ENCODE measurements around the gene FAM131B. TPM values are rescaled to one million over a fixed set of nuclear protein-coding genes. Genes with fewer than 3 reads are reported as not detected.

FAM131B gene
- total RNA-seq, 1 experiment from 2014 or later = 0.22 TPM

- H3K4me1 ChIP-seq = no peaks in the 10 kb centered on the region
- DNase-seq = no peak
Observed at GRCh38 chr7:143315776-143316175, 46.7 kb downstream of the FAM131B start, which contains the start of gene CLCN1. TSS of gene CLCN1 (plus strand) at chr7:143316111. CDS start at chr7:143316213, 102 bp downstream.

GRCh38 chr7:143314127-143314526, 48.4 kb downstream of the FAM131B start:
- H3K27ac ChIP-seq = no peak overlapping the region
- H3K9me3 ChIP-seq (replicated peaks) = no peaks in the 10 kb centered on the region
- DNase-seq = no peak
- H3K36me3 ChIP-seq = no peaks in the 10 kb centered on the region
- H3K4me1 ChIP-seq = no peaks in the 10 kb centered on the region
- H3K27me3 ChIP-seq = no peaks in the 10 kb centered on the region
- no peak overlapping the region for H3K4me3 ChIP-seq

More at GRCh38 chr7:143315776-143316175, 46.7 kb downstream of the FAM131B start, which contains the start of gene CLCN1:
- no peak within 1 kb of the TSS for H3K27ac ChIP-seq
- H3K9me3 ChIP-seq (replicated peaks) = no peaks in the 10 kb centered on the region
- no peak within 1 kb of the TSS for H3K4me3 ChIP-seq
- H3K36me3 ChIP-seq = no peaks in the 10 kb centered on the region
- no peaks in the 10 kb centered on the region for H3K27me3 ChIP-seq

GRCh38 chr7:143308632-143309031, 53.9 kb downstream of the FAM131B start:
- Histone ChIP-seq H3K27me3 (no peaks in the 10 kb centered on the region), H3K27ac (no peak overlapping the region), H3K4me3 (no peak overlapping the region), H3K36me3 (peaks cover 44% of the 10 kb centered on the region), H3K9me3 (replicated peaks) (no peaks in the 10 kb centered on the region), H3K4me1 (no peaks in the 10 kb centered on the region)
- DNase-seq = no peak

- Histone ChIP-seq H3K36me3 (peaks cover 72% of the 10 kb centered on the region), H3K4me3 (no peak overlapping the region), H3K4me1 (no peaks in the 10 kb centered on the region), H3K27ac (no peak overlapping the region), H3K9me3 (replicated peaks) (no peaks in the 10 kb centered on the region), H3K27me3 (no peaks in the 10 kb centered on the region)
- peak in 1 of 2 experiments; percentile 50 for DNase-seq
Observed at GRCh38 chr7:143305423-143306070, 57.0 kb downstream of the FAM131B start.

GRCh38 chr7:143304938-143305337, 57.6 kb downstream of the FAM131B start:
- no peaks in the 10 kb centered on the region for H3K4me1 ChIP-seq
- H3K27me3 ChIP-seq = no peaks in the 10 kb centered on the region
- no peak for DNase-seq
- no peaks in the 10 kb centered on the region for H3K9me3 ChIP-seq (replicated peaks)
- H3K36me3 ChIP-seq = peaks cover 78% of the 10 kb centered on the region
- no peak overlapping the region for H3K4me3 ChIP-seq
- no peak overlapping the region for H3K27ac ChIP-seq

- Histone ChIP-seq H3K27me3 (no peaks in the 10 kb centered on the region), H3K4me1 (no peaks in the 10 kb centered on the region), H3K9me3 (replicated peaks) (no peaks in the 10 kb centered on the region), H3K27ac (no peak overlapping the region), H3K4me3 (no peak overlapping the region), H3K36me3 (peaks cover 88% of the 10 kb centered on the region)
- DNase-seq = no peak
Observed at GRCh38 chr7:143303733-143304132, 58.8 kb downstream of the FAM131B start.

Other genes with a start within 250 kb of the FAM131B start
- not detected in 2 replicates for gene PIP, start 230.6 kb downstream of the FAM131B start, total RNA-seq (2014; rRNA removed; shearing (Covaris generic))
- not detected in 2 replicates for gene TAS2R39, start 179.3 kb downstream of the FAM131B start, total RNA-seq (2014; rRNA removed; shearing (Covaris generic))
- gene TAS2R40, start 140.7 kb downstream of the FAM131B start, total RNA-seq (2014; rRNA removed; shearing (Covaris generic)) = not detected in 2 replicates
- gene GSTK1, start 99.3 kb downstream of the FAM131B start, total RNA-seq (2014; rRNA removed; shearing (Covaris generic)) = 35.2 and 35.6 TPM in 2 replicates
- 0.97 and 2.5 TPM in 2 replicates for gene TMEM139, start 77.8 kb downstream of the FAM131B start, total RNA-seq (2014; rRNA removed; shearing (Covaris generic))
- gene CASP2, start 74.4 kb downstream of the FAM131B start, total RNA-seq (2014; rRNA removed; shearing (Covaris generic)) = 36.6 and 39.1 TPM in 2 replicates
- not detected in 2 replicates for gene CLCN1, start 46.6 kb downstream of the FAM131B start, total RNA-seq (2014; rRNA removed; shearing (Covaris generic))
- 34.6 and 35.9 TPM in 2 replicates for gene ZYX, start 18.6 kb upstream of the FAM131B start, total RNA-seq (2014; rRNA removed; shearing (Covaris generic))
- gene EPHA1, start 46.1 kb upstream of the FAM131B start, total RNA-seq (2014; rRNA removed; shearing (Covaris generic)) = 0.32 and 1.0 TPM in 2 replicates
- not detected in 2 replicates for gene TAS2R60, start 80.7 kb upstream of the FAM131B start, total RNA-seq (2014; rRNA removed; shearing (Covaris generic))
- not detected in 2 replicates for gene TAS2R41, start 115.2 kb upstream of the FAM131B start, total RNA-seq (2014; rRNA removed; shearing (Covaris generic))
- gene CTAGE15, start 209.1 kb upstream of the FAM131B start, total RNA-seq (2014; rRNA removed; shearing (Covaris generic)) = not detected in 2 replicates